Tibial nerve (tissue), 4 donors: ENCODE measurements around the gene ETNK2.

Experiments
- EP300 ChIP-seq, 2 donors: sonication (generic); formaldehyde crosslinking; IDR thresholded peaks; one replicate each; pipeline ENCODE4 v1.6.1; 2017; ENCODE audit warnings: antibody characterized with exemption in 2 of 2, mild to moderate bottlenecking in 1 of 2
- POLR2A ChIP-seq, 2 donors: fragments of 450-650 bp; IDR thresholded peaks; one replicate each; pipeline ENCODE4 v1.6.1; 2017; ENCODE audit warnings: antibody characterized with exemption in 2 of 2, mild to moderate bottlenecking in 2 of 2, moderate library complexity in 2 of 2
- TF ChIP-seq, protein P1 (sequence below), 5 experiments: fragments of 200-600 bp in 3 of 5; fragments of 450-650 bp in 2 of 5; sonication (generic) in 3 of 5; IDR thresholded peaks; one replicate each; pipeline ENCODE4 v1.5.1; 2016 to 2019; ENCODE audit warnings: antibody characterized with exemption in 5 of 5, mild to moderate bottlenecking in 3 of 5, moderate library complexity in 2 of 5

DNA sequence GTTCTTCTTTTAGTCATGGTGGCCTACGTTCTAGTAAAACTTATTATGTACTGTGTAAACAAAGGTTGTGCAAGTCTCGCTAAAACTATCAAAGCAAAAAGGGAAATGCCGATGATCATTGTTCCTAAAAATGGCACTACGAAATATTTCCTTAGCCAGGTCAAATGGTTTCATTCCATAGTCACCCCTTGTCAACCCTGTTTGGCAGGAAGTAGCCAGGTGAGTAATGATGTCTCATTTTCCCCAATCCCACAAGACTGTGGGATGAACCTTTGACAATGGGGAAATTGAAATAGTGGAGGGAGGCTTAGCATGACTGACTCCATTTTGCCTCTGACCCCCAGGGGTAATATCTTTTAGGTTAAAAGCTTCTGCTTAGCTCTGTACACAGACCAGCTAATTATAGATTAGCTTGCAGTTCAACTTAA, 19.9 kb upstream of the ETNK2 start:
- TF ChIP-seq, protein P1, sequence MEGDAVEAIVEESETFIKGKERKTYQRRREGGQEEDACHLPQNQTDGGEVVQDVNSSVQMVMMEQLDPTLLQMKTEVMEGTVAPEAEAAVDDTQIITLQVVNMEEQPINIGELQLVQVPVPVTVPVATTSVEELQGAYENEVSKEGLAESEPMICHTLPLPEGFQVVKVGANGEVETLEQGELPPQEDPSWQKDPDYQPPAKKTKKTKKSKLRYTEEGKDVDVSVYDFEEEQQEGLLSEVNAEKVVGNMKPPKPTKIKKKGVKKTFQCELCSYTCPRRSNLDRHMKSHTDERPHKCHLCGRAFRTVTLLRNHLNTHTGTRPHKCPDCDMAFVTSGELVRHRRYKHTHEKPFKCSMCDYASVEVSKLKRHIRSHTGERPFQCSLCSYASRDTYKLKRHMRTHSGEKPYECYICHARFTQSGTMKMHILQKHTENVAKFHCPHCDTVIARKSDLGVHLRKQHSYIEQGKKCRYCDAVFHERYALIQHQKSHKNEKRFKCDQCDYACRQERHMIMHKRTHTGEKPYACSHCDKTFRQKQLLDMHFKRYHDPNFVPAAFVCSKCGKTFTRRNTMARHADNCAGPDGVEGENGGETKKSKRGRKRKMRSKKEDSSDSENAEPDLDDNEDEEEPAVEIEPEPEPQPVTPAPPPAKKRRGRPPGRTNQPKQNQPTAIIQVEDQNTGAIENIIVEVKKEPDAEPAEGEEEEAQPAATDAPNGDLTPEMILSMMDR (IDR thresholded peaks at IDR 0.05), result no peak
- no peak for TF ChIP-seq POLR2A (IDR thresholded peaks at IDR 0.05)
- TF ChIP-seq EP300 (IDR thresholded peaks at IDR 0.05), result no peak
